Stimulated activated CD4-positive, alpha-beta T cell treated with anti-CD3 and anti-CD28 coated beads, Interleukin-4, amount 100 ng/mL, for 4 hours (primary cell): Measurements from ENCODE around the gene ARAP2.
A peak's percentile ranks its signal among the peaks of the same experiment; 100 is the strongest.

Experiments used
- DNase-seq, 2 experiments: peaks; one replicate each; pipeline ENCODE4 v3.0.0-alpha.2; 2020

The ARAP2 gene

GRCh38 chr4:36244257-36245082, at the start of gene ARAP2:
Gene ARAP2, minus strand, starts transcription at chr4:36244514. Its CDS starts 15,028 bp downstream, at chr4:36229486.
- peak; percentile 69 to 85 for DNase-seq

DNA sequence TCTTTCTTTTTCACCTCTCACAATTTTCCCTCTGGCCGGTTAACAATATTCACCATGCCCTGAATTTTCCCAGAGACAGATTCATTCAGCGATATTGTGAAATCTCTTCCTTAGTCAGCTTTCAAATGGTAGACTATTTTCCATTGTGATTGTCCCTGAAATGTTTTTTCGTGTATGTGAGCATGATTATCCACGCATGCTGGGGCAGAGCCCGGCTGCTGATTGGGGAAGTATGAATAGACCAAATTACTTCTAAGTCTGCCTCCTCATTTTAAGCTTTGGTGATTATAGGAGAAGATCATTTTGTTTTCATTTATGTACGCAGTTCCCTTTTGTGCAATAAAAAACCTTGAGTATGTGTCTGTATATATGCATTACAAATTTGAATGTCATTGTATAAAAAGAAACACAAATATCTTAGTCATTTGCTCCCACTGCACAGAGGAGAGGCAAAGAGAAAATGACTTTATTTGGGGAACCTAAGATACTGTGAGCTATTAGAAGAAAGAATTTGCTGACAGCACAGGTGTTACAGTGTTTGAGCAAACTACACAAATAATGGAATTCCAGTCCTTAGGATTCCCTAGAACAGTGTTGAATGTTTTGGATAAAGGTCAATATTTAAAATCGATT, 48.4 kb upstream of the ARAP2 start:
- DNase-seq = no peak

- DNase-seq = no peak
Measured at GRCh38 chr4:36290641-36291040, 46.3 kb upstream of the ARAP2 start.

DNA sequence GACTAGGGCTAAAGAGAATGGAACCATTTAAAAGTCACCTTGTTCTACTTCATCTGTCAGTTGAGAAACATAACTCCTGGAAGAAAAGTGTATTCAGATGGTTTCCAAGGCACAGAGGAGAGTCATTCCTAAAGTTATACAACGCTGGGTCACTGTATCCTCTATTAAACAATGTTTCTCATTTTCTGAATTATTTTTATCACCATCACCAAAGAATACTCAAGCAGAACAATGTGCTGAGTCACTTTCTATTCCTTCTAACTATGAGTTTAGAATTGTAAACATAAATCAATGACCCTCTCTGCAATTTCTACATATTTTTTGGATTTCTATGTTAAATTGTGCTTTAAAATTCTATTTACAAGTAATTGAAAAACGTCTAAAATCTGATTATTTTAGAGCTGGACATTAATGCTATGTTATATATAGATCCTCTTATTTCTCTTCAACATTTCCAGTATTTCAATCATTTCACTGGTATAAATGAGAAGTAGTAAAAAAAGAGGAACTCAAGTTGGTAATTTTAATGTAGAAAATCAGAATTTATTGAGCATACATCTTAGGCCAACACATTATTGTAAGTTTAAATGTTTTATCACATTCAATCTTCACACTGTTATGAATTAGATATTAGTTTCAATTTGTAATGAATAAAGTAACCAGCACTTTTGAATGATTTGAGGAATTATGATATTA, 44.6 kb upstream of the ARAP2 start:
- DNase-seq = no peak

DNA sequence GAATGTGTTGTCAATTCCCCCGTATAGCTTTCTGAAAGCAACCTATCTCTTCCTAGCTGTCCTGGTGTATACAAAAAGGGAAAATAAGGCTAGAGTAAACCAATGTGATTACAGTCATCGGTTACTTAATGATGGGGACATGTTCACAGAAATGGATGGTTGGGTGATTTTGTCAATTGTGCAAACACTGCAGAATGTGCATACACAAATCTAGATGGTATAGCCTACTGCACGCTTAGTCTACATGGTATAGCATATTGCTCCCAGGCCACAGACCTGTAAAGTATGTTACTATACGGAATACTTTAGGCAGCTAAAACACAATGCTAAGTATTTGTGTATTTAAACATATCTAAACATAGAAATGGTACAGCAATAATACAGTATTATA, 42.2 kb upstream of the ARAP2 start:
- no peak for DNase-seq

DNA sequence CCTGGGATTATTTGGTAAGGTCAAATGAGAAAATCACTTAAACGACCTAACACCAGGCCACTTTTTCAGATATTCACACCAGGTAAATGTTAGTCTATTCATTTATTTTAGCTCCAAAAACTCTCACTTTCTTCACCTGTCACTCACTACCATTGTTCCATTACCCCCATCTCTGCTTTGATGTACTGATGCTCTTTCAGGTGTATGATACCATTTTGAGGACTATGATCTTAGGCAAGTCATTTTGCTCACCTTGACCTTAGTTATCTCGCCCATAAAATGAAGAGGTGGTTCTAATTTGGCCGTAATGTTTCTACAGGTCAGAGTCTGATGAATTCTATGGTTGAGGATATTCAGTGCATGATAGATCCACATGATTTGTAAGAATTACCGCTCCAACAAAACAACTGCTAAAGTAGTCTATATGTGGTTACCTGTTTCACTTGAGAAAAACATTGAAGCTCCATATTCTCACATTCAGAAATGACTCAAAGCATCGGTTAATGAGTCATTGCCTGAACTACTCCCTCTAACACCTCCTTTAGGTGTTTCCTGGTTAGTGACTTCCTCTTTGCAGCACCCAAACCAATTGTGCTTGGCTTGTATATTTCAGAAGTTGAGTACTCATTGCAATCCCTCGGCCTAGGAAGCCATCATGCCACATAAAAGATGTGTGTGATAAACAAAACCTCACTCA, 41.6 kb upstream of the ARAP2 start:
- DNase-seq = peak in 1 of 2 experiments; percentile 51

- no peak for DNase-seq
Measured at GRCh38 chr4:36283912-36284465, 39.7 kb upstream of the ARAP2 start.

DNA sequence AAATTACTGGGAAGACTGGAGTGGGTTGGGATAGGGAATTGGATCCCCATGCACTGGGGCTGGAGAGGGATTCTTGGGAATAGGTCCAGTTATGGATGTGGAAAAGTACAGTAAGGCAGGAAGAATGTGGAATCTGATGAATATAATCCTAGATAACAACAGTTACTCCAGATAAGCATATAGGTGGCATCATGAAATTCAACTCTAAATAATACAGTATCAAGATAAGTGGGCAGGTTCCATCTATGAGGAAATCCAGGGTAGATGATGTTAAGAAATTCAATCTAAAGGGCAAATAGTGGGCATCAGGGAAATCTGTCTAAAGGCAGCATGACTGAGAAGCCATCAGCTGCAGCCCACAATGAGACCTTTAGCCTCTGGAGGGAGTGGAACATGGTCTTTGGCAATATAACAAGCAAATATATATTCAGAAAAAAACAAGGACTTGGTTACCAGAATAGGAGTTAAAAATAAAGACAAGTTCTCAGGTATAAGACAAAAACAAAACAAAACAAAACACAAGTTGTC, 38.3 kb upstream of the ARAP2 start:
- no peak for DNase-seq

- DNase-seq = no peak
Measured at GRCh38 chr4:36281384-36282106, 37.2 kb upstream of the ARAP2 start, which contains the start of gene DTHD1. Gene DTHD1, plus strand, starts transcription at chr4:36281616. Its CDS starts 143 bp downstream, at chr4:36281759.

DNA sequence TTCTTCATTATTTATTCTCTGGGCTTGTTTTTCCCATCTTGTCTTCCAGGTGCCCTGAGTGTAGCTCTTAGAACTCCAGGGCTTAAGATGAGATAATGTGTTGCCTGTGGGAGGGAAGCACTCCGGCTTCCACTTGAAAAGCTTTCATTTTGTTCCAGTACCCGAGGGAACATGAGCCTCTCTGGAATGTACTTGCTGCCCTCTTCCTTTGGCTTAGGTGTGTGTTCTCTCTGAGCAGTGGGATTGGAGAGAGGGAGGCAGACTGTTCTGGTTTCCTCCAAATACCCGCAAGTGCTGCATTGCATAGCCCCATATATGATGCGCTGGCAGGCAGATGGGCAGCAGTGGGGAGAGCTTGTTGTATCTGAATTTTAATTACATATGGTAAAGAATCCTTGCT, 36.2 kb upstream of the ARAP2 start:
- no peak for DNase-seq

DNA sequence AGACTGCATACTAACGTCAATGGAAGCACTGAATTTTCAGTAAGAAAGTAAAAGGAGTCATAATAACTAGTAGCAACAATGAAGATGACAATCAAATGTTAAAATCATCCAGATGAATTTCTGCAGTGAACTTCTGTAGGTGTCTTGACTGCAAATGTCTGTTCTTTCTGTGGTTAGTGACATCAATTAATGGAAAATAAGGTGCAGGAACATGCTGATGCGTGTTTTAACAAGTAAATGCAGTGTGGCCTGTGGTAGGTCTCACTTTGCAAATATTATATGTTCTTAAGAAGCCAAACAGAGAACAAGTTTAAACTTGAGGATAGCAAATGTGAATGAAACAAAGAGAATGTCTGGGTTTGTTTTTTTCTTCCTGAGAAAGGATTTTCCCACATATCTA, 34.5 kb upstream of the ARAP2 start:
- no peak for DNase-seq

DNA sequence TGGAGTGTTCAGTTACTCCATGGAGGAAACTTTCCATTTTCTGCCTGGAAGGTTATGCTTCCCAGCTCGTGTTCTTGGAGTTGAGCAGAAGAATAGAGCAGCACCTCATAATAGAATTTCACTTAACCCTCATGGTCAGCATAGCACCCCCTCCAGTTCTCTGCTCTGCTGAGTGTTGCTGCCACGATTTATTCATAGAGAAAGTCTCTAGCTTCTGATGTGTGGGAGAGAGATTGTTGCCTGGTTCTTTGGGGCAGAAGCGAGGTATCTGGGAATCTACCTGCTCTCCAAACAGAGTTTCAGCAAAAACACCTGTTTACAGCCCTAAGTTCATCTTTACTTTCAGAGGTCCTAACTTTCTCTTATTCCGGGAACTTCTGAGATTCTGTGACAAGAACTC, 33.2 kb upstream of the ARAP2 start:
- no peak for DNase-seq

DNA sequence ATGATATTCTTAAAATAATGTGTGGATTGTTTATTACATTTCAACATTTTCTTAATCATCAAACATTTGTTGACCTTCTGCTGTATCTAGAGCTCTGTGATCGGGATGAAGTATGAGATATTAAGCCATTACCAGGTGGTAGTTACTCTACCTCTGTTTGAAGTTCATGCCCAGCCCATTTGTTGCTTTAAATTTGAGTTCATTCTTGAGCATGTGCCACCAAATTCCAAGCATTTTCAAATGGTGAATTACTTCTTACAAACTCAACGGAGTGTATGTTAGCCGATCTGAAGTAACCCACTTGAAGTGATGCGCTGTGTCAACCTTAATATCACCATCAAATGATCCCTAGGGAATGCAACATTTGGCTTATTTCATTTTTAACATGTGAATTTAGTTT, 29.8 kb upstream of the ARAP2 start:
- DNase-seq = no peak

DNA sequence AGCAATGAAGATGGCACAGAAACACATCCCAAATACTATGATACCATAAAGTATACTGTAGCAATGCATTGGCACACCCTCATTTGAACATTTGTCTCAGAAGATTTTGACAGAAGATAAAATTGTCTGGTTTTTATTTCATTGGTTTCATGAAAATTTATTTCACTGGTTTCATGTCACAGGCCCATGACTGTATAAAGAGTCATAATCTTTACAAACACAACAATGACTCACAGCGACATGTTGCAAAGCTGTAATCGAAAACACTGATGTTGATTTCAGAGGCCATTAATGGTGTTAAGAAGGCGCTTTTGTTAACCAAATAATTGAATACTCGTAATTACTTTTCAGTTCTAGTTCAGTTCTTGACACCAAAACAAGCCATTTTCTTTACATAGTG, 29.0 kb upstream of the ARAP2 start:
- DNase-seq = no peak

- no peak for DNase-seq
Measured at GRCh38 chr4:36269533-36270173, 25.3 kb upstream of the ARAP2 start.

GRCh38 chr4:36269101-36269500, 24.8 kb upstream of the ARAP2 start:
- peak in 1 of 2 experiments; percentile 9 for DNase-seq

DNA sequence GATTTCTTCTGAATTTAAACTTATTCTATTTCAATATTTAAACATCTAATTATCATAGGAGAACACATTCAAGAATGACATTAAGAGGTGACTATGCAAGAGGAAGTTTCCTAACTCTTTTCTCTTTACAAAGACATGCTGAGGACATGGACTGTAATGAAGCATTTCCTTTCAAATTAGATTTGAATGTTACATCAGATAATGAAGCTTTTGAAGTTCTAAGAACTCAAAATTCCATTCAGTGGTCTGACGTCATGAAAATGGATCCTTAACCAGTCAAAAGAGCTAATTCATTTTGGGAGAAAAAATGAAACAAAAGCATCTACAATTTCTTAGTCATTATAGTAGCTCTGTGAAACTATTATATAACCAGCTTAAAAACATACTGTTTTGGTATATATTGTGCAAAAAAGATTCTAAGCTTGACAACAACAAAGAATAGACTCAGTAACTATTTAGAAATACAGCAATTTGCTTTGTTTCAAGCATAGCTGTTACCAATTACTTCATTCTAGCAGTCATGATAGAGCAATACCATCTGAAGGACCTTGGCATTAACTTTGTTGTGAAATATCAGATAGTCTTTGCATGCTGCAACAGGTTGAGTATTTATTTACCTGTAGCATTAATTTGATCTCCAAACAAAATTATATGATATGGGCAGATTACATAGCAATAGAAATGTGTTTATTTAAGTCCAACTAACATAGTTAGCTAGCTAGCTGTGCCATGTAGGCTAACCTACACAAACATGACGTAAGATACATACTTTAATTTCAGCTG, 23.4 kb upstream of the ARAP2 start:
- no peak for DNase-seq

- no peak for DNase-seq
Measured at GRCh38 chr4:36264207-36264826, 20.0 kb upstream of the ARAP2 start.

DNA sequence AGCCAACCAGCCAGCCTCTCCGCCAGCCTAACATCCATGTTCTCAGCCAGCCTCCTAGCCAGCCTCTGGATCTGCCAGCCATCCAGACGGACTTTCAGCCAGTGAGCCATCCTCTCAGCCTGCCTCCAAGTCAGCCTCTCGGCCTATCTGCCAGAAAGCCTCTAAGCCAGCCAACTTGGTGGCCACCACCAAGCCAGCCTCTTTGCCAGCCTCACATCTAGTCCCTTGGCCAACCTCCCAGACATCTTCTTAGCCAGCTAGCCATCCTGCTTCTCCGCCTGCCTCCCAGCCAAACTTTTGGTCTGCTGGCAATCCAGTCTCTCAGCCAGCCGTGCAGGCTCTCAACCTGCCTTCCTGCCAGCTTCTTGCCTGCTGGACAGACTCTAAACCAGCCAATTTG, 16.4 kb upstream of the ARAP2 start:
- no peak for DNase-seq

GRCh38 chr4:36256398-36256891, 12.1 kb upstream of the ARAP2 start:
- no peak for DNase-seq
